Ectodermal cell (in vitro differentiated cells): ENCODE measurements around the gene WDFY3.
"Not testable (repeated sequence)": the region's sequence is repeated elsewhere in the genome, so short reads cannot be mapped to it uniquely, and the experiment has no call there.

Source experiments
- H3K27ac ChIP-seq: 2 replicates; pipeline ENCODE4 v1.7.0; 2013; ENCODE audit warnings: mild to moderate bottlenecking, low read depth, low read length; ENCODE audit not compliant: insufficient read depth, poor library complexity, severe bottlenecking
- H3K27me3 ChIP-seq: 2 replicates; pipeline ENCODE4 v1.7.0; 2013; ENCODE audit warnings: mild to moderate bottlenecking, low read length; ENCODE audit not compliant: insufficient read depth, control insufficient read depth, poor library complexity, severe bottlenecking
- H3K36me3 ChIP-seq: one replicate; pipeline ENCODE4 v1.7.0; 2013; ENCODE audit warnings: low read length; ENCODE audit not compliant: control insufficient read depth, insufficient read depth
- H3K4me1 ChIP-seq: one replicate; pipeline ENCODE4 v1.7.0; 2013; ENCODE audit warnings: low read length; ENCODE audit not compliant: control insufficient read depth, insufficient read depth
- H3K4me3 ChIP-seq: 2 replicates; pipeline ENCODE4 v1.7.0; 2013; ENCODE audit warnings: low read depth, low read length, control low read depth; ENCODE audit not compliant: insufficient read depth
- H3K9me3 ChIP-seq: 2 replicates; pipeline ENCODE4 v1.7.0; 2013; ENCODE audit warnings: mild to moderate bottlenecking, low read length, moderate library complexity; ENCODE audit not compliant: control insufficient read depth
- WGBS, 2 experiments: methylation state at CpG; one replicate each; pipeline ENCODE4 v1.1.7; 2013; ENCODE audit warnings: missing lambda C conversion rate in 2 of 2; 5-methylcytosine and 5-hydroxymethylcytosine counted together

Gene WDFY3

DNA sequence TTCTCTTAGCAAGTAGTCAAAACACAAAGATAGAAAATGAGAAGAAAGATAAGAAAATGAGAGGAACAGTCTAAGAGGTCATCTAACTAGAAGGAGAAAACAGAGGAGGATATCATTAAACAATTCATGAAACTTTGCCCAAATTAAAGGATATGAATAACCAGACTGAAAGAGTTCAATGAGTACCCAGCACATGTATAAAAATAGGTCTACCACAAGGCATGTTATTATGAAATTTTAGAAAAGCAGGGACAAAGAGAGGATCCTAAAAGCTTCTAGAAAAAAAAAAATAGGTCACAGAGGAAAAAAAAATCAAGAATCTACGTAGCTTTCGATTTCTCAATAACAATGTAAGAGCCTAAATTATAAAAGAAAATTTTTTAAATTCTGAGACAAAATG is 118.5 kb downstream of the WDFY3 start:
- Histone ChIP-seq H3K9me3 (no peaks in the 10 kb centered on the region), H3K27ac (no peak overlapping the region), H3K4me3 (no peak overlapping the region), H3K27me3 (no peaks in the 10 kb centered on the region), H3K4me1 (no peaks in the 10 kb centered on the region), H3K36me3 (peaks cover 15% of the 10 kb centered on the region)
- 100% methylated on average over 2 of the region's 2 CpGs; no CpG with 5 or more reads in 1 of the 2 experiments for WGBS, 2 experiments

GRCh38 chr4:84846985-84847384 is 119.5 kb downstream of the WDFY3 start:
- WGBS, 2 experiments = 86 to 94% methylated on average over 1 of the region's 1 CpG
- Histone ChIP-seq H3K4me1 (no peaks in the 10 kb centered on the region), H3K9me3 (no peaks in the 10 kb centered on the region), H3K36me3 (peaks cover 15% of the 10 kb centered on the region), H3K4me3 (no peak overlapping the region), H3K27me3 (no peaks in the 10 kb centered on the region), H3K27ac (no peak overlapping the region)

DNA sequence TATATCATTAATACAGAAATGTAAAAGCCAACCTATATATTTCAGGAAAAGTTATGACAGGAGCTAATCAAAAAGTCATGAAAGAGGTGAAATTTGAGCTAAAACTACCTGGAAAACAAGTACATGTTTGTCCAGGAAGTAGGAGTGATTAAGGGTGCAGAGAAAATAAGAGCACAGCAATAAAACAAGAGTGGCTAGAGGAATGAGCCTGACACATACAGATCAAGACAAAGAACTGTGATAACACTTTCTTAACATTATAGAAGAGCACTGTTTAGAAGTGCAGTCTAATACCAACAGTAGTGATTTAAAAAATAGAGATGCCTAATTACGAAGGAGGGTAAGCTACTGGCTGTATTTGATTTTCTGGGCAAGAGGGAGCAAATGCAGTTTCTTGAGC is 125.1 kb downstream of the WDFY3 start:
- H3K36me3 ChIP-seq = no peaks in the 10 kb centered on the region
- no peaks in the 10 kb centered on the region for H3K27me3 ChIP-seq
- H3K9me3 ChIP-seq = no peaks in the 10 kb centered on the region
- no peaks in the 10 kb centered on the region for H3K4me1 ChIP-seq
- 94 to 100% methylated on average over 1 of the region's 1 CpG for WGBS, 2 experiments
- H3K27ac ChIP-seq = no peak overlapping the region
- H3K4me3 ChIP-seq = no peak overlapping the region

DNA sequence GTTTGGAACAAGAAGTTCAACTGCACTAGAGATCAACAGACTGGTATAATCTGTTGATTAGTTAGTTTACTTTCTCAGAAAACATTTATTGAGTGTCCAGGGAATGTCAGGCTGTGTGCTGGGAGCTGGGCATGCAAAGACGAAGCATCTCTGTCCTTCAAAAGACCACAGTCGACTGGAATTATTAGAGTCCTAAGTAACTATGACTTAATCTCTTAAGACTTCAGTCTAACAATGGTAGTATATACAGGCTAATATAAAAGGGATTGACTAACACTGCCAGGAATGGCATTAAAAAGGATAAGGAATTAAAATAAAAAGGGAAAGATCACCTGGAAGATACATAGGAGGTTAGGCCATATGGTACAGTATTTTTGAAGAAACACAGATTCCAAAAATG is 128.7 kb downstream of the WDFY3 start:
- WGBS, 2 experiments = 88 to 100% methylated on average over 2 of the region's 2 CpGs
- Histone ChIP-seq H3K36me3 (no peaks in the 10 kb centered on the region), H3K27me3 (no peaks in the 10 kb centered on the region), H3K4me1 (no peaks in the 10 kb centered on the region), H3K4me3 (no peak overlapping the region), H3K9me3 (no peaks in the 10 kb centered on the region), H3K27ac (no peak overlapping the region)

DNA sequence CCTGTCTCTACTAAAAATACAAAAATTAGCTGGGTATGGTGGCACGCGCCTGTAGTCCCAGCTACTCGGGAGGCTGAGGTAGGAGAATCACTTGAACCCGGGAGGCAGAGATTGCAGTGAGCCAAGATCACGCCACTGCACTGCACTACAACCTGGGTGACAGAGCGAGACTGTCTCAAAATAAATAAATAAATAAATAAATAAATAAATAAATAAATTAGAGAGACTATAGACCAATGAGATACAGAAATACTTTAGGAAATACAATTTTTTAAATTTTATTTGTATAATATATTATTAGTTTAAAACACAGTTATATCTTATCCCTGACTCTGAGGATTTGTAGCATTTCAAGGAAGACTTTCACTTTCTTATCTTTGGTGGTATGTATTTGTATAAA is 136.9 kb downstream of the WDFY3 start:
- H3K27ac ChIP-seq, H3K9me3 ChIP-seq, H3K4me1 ChIP-seq, H3K27me3 ChIP-seq, H3K4me3 ChIP-seq, H3K36me3 ChIP-seq: not testable (repeated sequence)
- WGBS, 2 experiments = 96% methylated on average over 4 to 5 of the region's 6 CpGs

DNA sequence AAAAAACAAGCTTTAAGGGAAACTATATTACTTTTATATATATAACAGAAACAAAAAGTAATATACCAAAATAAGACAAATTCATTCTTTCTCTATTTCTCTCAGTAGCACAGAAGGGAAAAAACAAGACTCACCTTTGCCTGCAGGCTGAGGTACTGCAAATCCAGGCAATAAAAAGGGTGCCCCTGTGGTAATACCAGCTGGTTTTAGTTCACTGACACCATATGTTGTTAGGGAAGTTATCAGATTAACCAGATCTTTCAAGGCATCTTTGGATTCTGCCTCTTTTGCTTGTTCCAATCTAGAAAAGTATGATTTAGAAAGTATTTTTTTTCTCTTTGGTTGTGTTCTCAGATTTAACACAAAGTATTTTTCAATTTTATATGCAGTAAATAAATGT is 139.8 kb downstream of the WDFY3 start:
- Histone ChIP-seq H3K27me3 (no peaks in the 10 kb centered on the region), H3K4me3 (no peak overlapping the region), H3K4me1 (no peaks in the 10 kb centered on the region), H3K9me3 (no peaks in the 10 kb centered on the region), H3K36me3 (no peaks in the 10 kb centered on the region), H3K27ac (no peak overlapping the region)

GRCh38 chr4:84825701-84826341 is 140.7 kb downstream of the WDFY3 start:
- Histone ChIP-seq H3K27ac (no peak overlapping the region), H3K9me3 (no peaks in the 10 kb centered on the region), H3K36me3 (no peaks in the 10 kb centered on the region), H3K27me3 (no peaks in the 10 kb centered on the region), H3K4me1 (no peaks in the 10 kb centered on the region), H3K4me3 (no peak overlapping the region)
- WGBS, 2 experiments = 96 to 97% methylated on average over 3 to 4 of the region's 5 CpGs

DNA sequence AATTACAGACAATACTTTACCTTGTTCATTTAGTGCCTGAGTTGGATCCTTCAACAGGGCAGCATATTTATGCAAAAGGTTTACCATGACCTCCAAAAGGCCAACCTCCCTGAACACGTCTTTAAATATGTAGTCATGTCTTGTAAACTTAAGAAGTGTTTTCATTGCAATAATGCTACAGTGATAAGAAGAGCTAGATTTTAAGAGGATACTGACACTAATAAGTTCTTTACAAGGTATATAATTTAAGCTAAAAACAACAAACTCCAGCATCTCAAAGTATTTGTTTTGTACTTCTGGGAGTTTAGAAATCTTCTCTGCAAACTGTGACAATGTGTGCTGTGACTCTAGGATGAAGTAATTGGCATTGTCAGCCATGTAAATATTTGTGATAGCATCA is 145.4 kb downstream of the WDFY3 start:
- Histone ChIP-seq H3K36me3 (no peaks in the 10 kb centered on the region), H3K27ac (no peak overlapping the region), H3K9me3 (no peaks in the 10 kb centered on the region), H3K27me3 (no peaks in the 10 kb centered on the region), H3K4me3 (no peak overlapping the region), H3K4me1 (no peaks in the 10 kb centered on the region)
- 88% methylated on average over 1 of the region's 1 CpG for WGBS, 2 experiments

DNA sequence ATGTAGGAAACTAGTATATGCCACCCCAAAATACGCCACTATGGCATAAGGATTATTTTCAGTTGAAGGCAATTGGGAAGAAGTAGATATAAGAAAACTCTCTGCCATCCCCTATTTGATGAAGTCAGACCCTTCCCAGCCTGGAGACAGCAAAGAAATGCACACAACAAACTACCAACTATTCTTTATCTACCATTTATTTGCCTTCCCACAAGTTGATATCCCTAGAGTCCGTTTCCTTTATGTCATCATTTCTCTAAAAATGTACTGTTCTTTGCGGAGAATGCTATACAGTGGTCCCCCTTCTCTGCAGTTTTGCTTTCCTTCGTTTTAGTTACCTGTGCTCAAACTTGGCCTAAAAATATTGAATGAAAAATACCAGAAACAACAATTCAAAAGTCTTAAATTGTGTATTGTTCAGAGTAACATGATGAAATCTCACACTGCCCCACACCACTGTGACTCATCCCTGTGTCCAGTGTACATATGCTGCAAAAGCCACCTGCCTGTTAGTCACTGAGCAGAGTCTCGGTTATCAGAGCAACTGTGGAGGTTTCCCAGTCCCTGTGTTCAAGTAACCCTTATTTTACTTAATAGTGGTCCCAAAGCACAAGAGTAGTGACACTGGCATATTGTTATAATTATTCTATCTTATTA is 152.3 kb downstream of the WDFY3 start:
- H3K4me3 ChIP-seq = no peak overlapping the region
- WGBS, 2 experiments = 94 to 97% methylated on average over 5 of the region's 5 CpGs
- no peaks in the 10 kb centered on the region for H3K36me3 ChIP-seq
- H3K27ac ChIP-seq = no peak overlapping the region
- no peaks in the 10 kb centered on the region for H3K4me1 ChIP-seq
- no peaks in the 10 kb centered on the region for H3K9me3 ChIP-seq
- no peaks in the 10 kb centered on the region for H3K27me3 ChIP-seq

DNA sequence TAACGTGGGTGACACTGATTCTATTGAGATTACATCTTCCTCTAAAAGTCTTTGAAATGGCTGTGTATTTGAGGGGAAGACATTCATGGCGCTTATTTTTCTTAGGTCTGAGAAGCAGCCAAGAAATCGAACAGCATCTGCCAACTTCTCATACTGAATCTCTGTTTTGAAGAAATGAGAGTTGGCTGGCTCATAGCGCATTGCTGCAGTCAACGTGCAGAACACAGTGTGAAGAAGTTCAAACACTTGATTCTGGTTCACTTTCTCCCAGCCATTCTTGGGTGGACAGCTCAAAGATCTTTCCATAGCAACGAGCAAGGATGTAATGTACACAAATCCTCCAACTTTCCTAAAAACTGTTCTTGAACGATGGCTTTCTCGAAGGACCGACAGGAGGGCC is 156.5 kb downstream of the WDFY3 start:
- Histone ChIP-seq H3K4me3 (no peak overlapping the region), H3K27ac (no peak overlapping the region), H3K9me3 (no peaks in the 10 kb centered on the region), H3K36me3 (no peaks in the 10 kb centered on the region), H3K4me1 (no peaks in the 10 kb centered on the region), H3K27me3 (no peaks in the 10 kb centered on the region)
- WGBS, 2 experiments = 95 to 97% methylated on average over 7 to 9 of the region's 9 CpGs
